Suppressor macrophage treated with lipopolysaccharide for 4 hours (primary cell): Measurements from ENCODE around the gene UBAC1.

Experiments
- DNase-seq: peaks from one replicate; pipeline ENCODE4 v3.0.0-alpha.2; 2020

UBAC1 gene

DNA sequence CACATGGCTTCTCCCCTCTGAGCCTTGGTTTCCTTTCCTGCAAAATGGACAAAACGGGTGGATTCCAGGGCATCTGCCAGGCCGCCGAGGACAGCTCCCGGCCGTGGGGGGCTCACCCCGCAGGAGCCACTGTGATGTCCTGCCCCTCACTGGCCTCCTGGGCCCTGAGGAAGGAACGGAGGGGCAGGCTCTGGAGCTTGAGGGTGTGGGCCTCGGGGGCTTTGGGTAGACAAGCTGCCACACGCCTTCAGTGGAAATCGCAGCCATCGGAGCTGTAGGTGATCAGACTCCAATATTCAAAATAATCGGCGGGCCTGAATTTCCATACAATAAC, 32.2 kb upstream of the UBAC1 start:
- no peak for DNase-seq

DNA sequence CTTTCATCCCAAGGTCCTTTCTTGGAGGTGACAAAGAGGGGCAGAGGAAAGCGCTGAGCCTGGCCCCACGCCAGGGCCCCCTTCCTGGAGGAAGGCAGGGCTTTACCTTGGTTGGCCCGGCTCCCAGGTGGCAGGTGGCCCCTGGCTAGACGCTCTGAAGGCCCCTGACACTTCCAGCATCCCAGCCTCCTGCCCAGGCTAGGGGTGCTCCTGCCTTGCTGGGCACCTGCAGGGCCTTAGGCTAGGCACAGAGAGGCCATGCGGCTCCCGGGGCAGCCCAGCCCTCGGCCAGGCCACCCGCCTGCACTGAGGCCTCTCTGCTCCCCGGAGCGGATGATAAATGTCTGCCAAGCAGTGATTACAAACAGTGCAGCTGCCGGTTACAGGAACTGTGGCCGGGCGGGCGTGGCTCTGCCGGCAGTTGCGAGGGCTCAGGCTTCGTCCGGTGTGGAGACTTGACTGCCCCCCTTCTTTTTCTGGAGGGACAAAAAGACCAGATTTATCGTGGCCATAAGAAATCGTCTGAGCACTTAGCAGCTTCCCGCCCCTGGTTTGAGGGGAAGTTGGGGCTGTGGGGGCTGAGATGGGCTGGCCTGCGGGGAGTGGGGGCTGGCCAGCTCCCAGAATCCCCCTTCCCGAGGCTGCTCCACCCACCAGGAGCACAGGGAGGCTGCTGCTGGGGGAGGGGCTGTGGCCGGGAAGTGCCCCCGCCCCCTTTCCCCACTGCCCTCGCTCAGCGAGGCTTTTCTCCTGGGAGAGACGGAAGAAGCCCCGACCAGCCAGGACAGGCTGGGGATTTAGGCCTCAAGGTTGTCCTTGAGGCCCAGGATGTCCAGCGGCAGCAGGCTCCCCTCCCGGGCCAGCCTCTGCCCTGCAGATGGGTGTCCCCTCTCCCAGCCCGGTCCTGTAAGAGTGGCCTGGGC, 31.6 kb upstream of the UBAC1 start:
- DNase-seq = peak; percentile 87

DNA sequence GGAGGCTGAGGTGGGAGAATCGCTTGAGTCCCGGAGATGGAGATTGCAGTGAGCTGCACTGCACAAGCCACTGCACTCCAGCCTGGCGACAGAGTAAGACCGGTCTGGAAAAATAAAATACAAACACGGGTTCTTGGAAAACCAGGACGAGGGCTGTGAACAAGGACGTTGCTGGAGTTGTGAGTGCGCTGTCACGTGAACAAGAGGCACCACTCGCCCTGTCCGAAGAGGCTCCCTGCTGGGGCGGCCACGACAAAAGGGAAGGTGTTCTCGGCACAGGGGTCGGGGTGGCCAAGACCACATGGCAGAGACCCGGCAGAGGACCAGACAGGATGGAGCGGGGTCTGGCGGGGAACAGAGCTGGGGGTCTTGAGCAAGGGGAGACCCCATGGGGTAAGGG, 30.6 kb upstream of the UBAC1 start:
- DNase-seq = no peak

DNA sequence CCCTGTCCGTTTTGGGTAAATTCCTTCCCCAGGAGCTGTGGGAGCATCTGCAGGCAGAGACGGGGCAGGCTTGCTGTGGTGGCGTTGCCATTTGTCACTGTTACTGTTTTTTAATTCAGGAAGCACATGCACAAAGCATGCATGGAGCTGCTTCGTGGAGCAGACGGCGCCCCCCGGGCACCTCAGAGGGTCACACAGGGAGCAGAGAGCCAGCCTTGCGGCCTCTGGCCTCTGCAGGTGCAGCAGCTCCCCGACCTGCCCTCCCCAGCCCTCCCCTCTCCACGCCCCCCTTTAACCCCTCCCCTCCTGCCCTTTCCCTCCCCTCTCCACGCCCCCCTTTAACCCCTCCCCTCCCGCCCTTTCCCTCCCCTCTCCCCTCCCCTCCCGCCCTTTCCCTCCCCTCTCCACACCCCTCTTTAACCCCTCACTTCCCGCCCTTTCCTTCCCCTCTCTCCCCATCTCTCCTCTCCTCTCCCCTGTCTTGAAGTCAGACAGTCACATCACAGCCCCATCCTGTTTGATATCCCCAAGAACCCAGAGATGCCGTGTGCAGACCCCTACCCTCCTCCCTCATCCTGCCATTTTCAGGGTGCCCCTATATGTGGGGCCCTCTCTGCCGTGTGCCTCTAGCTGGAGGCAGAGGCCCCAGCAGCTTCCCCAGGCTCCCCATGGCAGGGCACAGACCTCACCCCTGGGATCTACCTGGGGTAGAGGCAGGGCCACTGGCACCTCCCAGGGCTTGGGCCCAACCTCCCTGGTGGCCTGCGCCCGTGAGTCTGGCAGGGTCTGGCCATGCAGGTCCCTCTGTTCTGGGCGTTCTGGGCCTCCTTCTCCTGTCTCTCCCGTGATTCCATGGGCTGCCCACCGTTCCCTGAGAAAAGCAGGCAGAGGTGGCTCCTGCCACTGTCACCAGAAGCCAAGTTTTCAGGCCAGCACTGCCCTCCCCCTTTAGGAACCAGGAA, 29.6 kb upstream of the UBAC1 start:
- DNase-seq = peak; percentile 55

DNA sequence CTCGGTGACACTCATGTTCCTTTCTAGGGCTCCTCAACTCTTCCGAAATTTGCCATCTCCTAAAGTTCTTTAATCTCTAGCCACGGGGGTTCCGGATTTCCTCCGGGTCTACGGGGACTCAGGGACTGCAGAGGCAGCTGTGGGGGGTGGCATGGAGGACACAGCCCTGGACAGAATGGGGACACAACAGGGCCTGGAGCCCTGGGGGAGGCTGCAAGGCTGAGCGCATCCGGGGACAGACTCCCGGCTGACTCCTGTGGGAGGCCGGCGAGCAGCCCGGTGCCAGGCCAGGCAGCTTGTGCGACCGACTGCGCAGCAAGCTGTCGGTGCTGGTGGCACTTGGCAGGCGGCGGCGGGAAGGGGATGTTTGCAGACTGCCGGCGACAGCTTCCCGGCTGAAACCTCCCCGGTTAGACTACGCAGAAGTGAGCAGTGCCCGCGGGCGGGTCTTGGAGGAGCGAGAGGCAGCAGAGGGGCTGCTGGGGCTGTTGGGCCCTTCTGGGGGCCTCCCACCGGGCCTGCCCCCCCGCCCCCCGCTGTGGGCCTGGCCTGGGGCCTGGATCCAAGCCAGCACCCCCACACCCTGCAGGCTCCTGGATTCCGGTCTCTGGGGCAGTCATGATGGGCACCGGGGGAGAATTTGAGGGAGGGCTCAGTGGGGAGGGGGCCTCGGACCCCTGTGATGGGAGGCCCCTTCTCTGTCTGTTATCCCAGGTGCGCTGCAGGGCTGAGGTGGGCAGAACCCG, 28.7 kb upstream of the UBAC1 start:
- peak; percentile 20 for DNase-seq

DNA sequence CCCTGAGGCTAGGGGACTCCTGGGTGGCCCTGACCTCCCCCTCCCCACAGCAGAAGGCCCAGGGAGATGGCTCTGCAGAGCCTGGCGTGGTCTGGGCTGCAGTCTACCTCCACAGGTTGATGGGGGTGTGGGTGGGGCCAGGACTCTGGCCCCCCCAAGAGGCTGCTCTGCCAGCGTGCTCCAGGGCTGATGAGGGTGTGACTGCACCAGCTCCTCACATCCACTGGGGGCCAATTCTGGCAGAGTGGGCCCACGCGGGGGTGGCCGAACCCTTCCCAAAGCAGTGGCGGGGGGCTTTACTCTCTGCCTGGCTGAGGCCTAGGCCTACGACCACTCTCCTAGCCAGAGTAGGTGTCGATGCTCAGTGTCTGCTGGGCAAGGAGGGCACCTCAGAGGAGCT, 28.0 kb upstream of the UBAC1 start:
- DNase-seq = no peak

DNA sequence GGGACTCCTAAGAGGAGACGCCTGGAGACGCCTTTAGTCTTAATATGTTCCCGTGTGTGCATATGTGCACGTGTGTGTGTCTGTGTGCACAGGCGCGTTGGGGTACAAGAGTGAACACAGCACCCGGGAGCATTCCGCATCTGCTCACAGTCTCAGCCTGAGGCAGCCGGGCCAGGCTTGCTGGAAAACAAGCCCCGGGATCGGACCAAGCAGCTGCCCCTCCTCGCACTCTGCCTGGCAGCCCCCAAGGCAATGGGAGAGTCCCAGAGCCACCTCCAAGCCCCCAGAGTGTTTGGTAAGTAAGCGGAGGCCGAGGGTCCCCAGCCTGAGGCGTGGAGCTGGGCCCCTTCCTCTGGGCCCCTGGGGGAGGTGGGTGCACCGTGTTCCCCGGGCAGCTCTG, 27.3 kb upstream of the UBAC1 start:
- DNase-seq = no peak

DNA sequence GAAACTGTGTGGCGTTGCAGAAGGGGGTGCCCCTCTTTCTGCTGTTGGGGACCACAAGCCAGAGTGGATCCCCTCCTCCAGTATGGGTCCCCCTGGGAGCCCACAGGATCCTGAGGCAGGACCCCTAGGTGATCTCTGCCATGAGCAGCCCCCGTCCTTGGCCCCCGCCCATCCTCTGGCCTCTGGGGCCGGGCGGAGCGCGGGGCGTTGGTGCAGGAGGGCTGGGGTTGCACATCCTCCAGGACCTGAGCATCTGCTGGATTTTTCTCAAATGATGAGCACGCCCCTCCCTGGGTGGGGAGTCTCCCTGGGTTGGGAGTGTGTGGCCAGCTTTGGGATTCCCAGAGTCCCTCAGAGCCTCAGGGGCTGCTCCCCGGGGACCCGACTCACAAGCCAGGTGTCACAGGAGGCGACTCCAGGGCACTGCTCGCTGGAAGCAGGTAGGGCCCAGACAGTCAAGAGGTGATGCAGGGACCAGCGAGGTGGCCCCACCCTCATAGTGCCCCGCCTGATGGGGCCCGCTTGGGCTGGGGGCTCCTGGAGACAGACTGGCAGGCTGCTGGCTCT, 26.7 kb upstream of the UBAC1 start:
- DNase-seq = no peak

DNA sequence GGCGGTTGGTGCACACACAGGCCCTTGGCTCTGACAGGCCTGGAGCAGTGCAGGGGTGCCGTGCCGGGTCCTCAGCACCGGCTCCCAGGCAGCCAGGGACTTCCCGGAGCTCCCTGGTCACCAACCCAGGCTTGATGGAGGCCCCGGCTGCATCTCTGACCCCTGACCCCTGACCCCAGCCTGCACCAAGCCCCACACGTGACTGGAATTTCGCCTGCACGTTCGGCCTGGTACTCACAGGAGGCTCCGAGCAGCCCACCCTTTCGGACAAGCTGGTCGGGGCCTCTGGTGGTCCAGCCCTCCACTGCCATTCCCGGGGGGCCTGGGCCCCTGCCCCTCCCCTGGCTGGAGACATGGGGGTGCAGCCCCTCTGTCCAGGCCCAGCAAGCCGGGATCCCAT, 25.4 kb upstream of the UBAC1 start:
- DNase-seq = no peak

DNA sequence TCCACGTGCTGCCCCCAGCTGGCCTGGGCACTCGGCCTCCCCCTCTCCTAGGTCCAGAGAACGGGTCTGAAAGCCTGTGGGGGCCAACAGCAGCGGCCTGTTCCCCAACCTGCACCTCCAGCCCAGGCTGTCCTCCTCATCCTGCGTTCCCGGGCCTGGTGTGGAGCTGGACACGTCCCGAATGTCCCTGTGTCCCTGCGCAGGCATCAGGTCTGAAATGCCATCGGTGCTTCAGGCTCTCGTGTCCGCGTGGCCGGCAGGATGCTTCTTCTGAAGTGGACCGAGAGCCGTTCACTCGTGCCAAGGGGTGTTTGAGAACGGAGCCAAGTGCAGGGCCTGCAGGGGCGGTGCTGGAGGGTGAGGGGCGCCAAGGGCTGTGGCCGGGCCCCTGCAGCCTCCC, 24.7 kb upstream of the UBAC1 start:
- DNase-seq = no peak

DNA sequence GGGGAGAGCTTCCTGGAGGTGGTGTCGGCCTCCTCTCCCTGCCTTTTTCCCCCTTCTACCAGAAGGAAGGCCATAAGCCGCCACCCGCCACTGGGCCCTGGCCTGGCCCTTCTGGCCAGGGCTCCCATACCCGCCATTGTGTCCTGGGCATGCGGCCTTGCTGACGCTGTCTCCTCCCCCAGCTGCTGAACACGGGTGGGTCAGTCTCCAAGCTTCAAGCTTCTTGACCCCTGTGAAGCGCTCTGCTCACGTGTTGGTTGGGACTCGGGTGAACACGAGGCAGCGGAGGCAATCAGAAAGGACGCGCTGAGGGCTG, 24.2 kb upstream of the UBAC1 start:
- DNase-seq = no peak

DNA sequence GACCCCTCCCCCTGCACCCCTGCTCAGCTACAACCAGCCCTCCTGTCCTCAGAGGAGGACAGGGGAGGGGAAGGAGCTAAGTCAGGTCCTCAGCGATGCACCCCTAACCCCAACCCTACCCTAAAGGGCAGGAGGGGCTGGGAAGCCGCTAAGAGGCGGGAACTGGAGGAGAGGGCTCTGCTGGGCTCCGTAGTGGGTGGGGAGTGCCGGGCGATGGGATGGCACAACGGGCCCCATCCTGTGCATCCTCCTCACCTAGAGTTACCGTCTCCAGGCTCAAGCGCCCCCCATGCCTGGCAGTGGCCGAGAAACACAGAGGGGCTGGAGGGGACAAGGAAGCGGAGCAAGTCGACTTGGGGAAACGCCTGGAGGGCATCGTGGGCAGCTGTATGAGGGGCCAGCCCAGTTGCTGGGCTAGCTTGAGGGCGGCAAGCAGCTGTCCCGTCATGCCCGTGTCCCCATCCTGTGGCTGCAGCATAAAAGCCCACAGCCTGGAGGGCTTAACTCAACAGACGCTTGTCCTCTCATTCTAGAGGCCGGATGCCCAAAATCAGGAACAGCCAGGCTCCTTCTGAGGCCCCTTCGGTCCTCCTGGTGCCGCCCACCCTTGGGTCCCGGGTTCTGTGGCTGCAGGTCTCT, 23.0 kb upstream of the UBAC1 start:
- no peak for DNase-seq

DNA sequence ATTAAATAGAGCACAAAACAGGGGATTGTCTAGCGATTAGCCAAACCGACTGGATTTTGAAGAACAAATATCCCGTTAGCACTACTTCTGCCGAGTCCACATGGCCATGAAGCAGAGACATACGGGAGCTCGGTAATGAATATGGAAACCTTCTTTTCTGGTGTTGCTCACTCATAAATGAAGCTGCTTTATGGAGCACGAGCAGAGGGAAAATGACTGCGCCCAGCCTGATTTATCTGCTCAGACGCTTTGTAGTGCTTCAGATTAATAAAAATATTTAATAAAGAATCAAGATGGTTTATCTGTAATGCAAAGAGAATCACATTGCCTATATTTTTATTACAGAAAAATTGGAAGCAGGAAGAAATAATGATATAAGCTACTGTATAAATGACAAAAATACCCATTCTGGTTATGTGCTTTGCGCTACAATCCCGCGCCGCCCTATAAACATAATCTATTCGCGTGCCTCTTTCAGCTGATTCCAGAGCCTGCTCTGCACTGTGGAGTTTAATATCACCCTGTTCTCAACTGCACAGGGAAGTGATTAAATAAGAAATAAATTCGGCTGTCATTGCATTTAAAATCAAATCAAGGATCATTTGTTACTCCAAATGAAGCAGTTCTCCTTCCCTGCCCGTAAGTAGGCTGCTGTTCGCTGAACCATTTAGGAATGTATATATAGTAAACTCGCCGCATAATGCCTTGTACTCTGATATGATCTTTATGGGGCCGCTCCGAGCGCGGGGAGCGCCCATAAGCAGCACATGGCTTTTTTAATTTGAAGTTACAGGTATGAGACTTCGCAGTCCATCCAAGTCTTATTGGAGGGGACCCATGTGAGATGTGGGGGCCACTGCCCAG, 22.3 kb upstream of the UBAC1 start:
- DNase-seq = no peak

DNA sequence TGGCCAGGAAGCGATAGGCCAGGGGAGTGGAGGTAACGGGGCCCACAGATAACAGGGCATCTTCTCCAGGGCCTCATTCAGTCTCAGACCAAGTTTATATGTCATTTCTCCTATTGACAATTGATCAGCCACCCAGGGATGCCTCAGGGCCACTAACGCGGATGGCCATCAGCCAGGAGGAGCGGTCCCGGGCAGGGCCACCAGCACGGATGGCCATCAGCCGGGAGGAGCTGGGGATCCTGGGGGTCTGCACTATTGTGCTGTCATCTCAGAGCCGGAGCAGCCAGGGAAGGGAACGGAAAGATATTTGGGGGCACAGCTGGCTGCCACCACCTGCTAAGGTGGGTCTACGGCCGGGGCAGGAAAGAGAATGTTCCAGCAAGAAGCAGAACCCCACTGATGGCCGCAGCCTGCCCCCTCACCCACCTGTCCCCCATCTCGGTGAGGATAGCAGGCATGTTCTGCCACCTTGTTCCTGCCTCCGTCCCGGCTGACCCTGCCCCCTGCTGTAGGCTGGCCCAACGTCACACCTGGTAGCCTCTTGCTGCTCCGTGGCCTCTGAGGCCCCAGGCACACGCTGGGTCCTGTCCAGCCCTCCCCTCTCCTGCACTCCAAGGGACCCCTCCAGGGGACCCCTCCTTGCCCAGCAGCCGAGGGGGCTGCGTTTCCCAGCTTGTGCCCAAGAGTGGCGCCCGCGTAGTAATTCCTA, 21.5 kb upstream of the UBAC1 start:
- DNase-seq = no peak

DNA sequence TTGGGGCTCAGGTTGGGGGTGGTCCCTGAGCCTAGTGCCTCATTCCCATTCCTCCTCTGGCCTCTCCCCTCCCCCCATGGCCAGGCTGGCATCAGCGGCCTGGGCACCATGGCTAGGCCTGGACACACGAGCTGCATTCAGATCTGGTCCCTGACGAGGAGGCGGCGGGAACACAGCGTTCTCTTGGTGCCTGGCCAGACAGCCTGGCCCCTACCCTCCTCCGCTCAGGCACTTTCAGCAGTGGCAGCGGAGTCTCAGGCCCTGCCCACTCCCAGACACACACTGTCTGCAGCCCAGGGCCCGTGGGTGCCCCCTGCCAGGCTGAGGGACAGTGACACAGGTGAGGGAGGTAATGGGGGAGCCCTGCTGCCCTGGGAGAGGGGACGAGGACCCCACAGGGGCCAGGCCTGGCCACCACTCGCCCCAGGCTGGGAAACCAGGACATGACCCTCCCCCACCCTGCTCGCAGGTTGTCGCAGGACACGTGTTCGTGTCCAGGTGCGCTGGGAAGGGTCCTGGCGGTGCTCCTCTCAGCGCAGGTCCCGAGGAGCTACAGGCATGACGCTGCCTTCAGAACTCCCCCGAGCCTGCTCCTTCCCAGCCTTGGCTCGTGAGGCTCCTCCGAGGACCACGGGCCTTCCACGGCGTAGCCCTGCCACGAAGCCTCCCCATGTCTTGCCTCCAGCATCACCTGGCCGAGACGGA, 19.9 kb upstream of the UBAC1 start:
- DNase-seq = no peak

DNA sequence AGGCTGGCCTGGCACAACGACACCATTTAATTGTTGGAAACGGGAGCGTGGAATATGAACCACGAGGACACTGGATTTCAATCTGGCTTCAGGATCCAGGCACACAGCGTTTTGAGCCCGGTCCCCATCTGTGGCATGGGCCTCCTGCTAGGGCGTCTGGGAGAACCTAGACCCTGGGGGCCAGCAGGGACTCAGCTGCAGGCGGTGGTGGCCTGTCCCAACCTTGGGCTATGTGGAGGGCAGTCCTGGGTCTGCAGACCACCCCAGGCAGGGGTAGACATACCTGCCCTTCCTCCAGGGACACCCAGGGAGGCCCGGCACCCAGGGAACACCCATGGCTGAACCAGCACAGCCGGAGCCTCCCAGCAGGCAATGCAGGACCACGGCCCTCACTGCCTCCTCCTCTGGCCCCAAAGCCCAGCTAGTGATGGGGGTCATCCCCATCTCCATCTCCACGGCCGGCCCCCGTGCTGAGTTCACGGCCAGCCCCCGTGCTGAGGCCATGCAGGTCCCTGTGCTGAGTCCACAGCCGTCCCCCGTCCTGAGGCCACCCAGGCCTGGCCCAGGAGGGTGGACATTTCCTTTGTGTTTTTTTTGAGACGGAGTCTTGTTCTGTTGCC, 18.5 kb upstream of the UBAC1 start:
- no peak for DNase-seq

DNA sequence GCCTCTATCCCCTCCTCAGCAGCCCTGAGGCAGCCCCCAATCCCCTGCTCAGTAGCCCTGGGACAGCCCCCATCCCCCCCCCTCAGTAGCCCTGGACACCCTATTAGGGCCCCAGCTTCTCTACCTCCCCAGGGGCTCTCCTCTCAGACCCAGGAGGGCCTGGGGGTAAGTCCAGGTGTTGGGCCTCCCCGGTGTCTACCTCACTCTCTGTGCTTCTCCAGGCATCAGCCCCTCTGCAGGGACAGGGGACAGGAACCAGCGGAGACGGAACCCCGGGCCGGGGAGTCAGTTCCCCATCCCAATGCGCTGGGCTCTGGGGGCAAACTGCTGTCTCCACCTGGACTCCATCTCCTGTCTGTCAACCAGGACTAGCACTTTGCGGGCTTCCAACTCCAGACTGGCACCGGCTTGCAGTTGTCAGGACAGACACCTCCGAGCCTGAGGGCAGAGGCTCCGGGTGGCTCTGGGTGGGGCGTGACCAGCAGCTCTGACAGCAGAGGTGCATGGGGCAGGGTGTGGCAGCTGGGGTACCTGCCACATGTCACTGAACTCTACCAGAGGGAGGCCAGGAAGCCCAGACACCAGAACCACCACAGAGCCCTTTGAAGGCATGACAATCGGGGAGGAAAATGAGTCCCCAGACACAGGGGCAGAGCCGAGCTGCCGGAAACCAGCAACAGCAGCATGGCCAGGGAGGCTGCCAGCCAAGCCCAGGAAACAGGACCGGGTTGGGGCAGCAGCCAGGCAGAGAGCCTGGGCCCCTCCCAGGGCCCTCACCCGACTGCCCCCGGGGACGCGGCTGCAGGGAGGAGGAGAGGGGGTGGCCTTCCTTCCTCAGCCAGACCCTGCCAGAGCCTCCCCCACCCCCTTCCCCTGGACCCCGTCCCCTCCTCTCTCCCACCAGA, 17.7 kb upstream of the UBAC1 start:
- DNase-seq = no peak

DNA sequence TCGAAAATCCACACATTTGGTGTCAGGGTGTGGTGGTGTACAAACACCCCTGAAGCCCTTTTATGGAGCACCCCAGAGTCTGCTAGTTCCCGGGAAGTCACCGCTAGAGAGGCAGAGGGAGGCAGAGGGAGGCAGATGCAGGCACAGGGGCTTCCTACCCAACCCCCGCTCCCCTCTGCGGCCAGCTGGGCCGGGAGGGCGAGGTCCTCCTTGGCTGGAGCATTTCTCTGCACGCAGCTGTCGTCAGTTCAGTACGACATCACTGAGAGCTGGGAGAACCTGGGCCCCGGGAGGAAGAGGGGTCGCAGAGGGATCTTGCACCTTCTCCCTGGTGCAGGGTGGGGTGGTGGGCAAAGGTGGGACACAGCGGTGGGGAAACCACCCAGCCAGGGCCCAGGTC, 15.8 kb upstream of the UBAC1 start:
- DNase-seq = no peak

DNA sequence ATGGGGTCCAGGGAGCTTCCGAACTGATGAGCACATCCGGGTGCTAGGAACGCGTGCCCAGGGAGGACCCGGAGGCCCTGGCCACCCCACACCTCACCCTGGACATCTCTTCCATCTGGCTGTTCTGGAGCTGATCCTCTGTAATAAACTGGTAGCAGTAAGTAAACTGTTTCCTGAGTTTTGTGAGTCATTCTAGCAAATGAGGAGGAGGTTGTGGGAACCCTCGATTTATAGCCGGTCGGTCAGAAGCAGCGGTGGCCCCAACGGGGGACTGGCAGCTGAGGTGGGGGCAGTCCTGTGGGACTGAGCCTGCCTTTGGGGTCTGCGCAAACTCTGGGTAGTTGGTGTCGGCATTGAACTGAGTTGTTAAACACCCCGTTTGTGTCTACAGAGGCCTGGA, 15.4 kb upstream of the UBAC1 start:
- no peak for DNase-seq
